ENCODE measurements around the gene MRGPRE.

DNA sequence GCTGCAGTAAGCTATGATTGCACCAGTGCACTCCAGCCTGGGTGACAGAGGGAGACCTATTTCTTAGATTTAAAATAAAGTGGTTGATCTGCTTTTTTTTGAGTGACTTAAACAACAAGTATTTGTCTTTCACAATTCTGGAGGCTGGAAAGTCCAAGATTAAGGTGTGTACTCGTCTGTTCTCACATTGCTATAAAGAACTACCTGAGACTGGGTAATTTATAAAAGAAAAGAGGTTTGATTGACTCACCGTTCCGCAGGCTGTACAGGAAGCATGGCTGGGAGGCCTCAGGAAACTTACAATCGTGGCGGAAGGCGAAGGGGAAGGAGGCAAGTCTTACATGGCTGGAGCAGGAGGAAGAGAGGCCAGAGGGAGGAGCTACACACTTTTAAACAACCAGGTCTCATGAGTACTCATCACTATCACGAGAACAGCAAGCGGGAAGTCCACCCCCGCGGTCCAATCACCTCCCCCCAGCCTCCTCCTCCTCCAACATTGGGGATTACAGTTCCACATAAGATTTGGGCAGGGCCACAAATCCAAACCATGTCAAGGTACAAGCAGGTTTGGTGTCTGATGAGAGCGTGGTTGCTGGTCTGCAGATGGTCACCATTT, 47.4 kb downstream of the MRGPRE start:
- TF ChIP-seq CTCF (conservative IDR thresholded peaks at IDR 0.05; ENCODE audit: low read depth, low read length) (no peak), EZH2 (IDR thresholded peaks at IDR 0.05; ENCODE audit: low read length, unreplicated experiment) (no peak)
